B cell (primary cell): ENCODE results near the gene TUBGCP2. TPM values are rescaled to one million over a fixed set of nuclear protein-coding genes. Genes with fewer than 3 reads are reported as not detected.

Source experiments
- ATAC-seq: fragments of 200-7000 bp; cut with Tn5 transposase; one replicate; pipeline ENCODE4 v1.10.0; 2021; ENCODE audit warnings: low read depth, mild to moderate bottlenecking, moderate number of reproducible peaks, moderate library complexity
- CTCF ChIA-PET: fragments of 350-600 bp; sonication (Branson Sonifier 250); formaldehyde crosslinking; loops from one replicate; lab custom pipeline; 2021; ENCODE audit warnings: antibody characterized with exemption, inconsistent platforms; lab: Charles Lee
- POLR2A ChIA-PET: fragments of 350-600 bp; sonication (Branson Sonifier 250); formaldehyde crosslinking; loops from one replicate; lab custom pipeline; 2021; ENCODE audit warnings: antibody characterized with exemption; lab: Charles Lee
- DNase-seq: peaks from one replicate; pipeline ENCODE4 v3.0.0; 2013
- H2AFZ ChIP-seq: 2 replicates; pipeline ENCODE4 v1.6.1; 2012; ENCODE audit warnings: mild to moderate bottlenecking, low read depth, low read length; ENCODE audit not compliant: insufficient read depth, poor library complexity, severe bottlenecking
- H3K27ac ChIP-seq, 2 donors: 1 replicate in 1 of 2; 2 replicates in 1 of 2; pipeline ENCODE4 v1.5.1; 2012 to 2013; ENCODE audit warnings: low read length in 2 of 2, mild to moderate bottlenecking in 2 of 2, moderate library complexity in 1 of 2
- H3K27me3 ChIP-seq, 4 experiments: fragments of 200-600 bp in 1 of 4; sonication (generic) in 1 of 4; replicated peaks in 1 of 4; 1 replicate in 2 of 4; 2 replicates in 2 of 4; pipeline versions ENCODE4 v1.6.1 to v1.7.0; 2013 to 2016; ENCODE audit warnings: low read length in 3 of 4, mild to moderate bottlenecking in 2 of 4, mixed read lengths in 1 of 4, moderate library complexity in 1 of 4; ENCODE audit not compliant: insufficient read depth in 4 of 4, control insufficient read depth in 3 of 4; ENCODE audit errors: control extremely low read depth in 1 of 4
- H3K36me3 ChIP-seq, 2 experiments: replicated peaks in 1 of 2; 1 replicate in 1 of 2; 2 replicates in 1 of 2; pipeline versions ENCODE4 v1.6.1 to v1.7.1; 2013; ENCODE audit warnings: low read length in 1 of 2; ENCODE audit not compliant: insufficient read depth in 2 of 2, control insufficient read depth in 1 of 2; ENCODE audit errors: control extremely low read depth in 1 of 2, extremely low read depth in 1 of 2
- H3K4me1 ChIP-seq, 2 donors: fragments of 200-600 bp in 1 of 2; sonication (generic) in 1 of 2; 1 replicate in 1 of 2; 2 replicates in 1 of 2; pipeline versions ENCODE4 v1.5.1 to v1.6.1; 2013 to 2017; ENCODE audit warnings: low read length in 2 of 2; ENCODE audit not compliant: control insufficient read depth in 2 of 2, insufficient read depth in 2 of 2
- H3K4me2 ChIP-seq: replicated peaks from 2 replicates; pipeline ENCODE3; 2012; ENCODE audit warnings: mild to moderate bottlenecking, low read depth, low read length; ENCODE audit not compliant: poor library complexity, severe bottlenecking
- H3K4me3 ChIP-seq, 5 experiments: fragments of 200-600 bp in 1 of 5; sonication (generic) in 1 of 5; 1 replicate in 3 of 5; 2 replicates in 2 of 5; pipeline versions ENCODE4 v1.5.1 to v1.7.0; 2011 to 2016; ENCODE audit warnings: low read length in 4 of 5, mild to moderate bottlenecking in 4 of 5, low read depth in 2 of 5, control low read depth in 1 of 5, moderate library complexity in 1 of 5; ENCODE audit not compliant: insufficient read depth in 1 of 5; ENCODE audit errors: control extremely low read depth in 1 of 5, extremely low read depth in 1 of 5
- H3K79me2 ChIP-seq: fragments of 200-600 bp; sonication (generic); one replicate; pipeline ENCODE4 v1.6.0; 2016; ENCODE audit warnings: low read length; ENCODE audit not compliant: control insufficient read depth, insufficient read depth
- H3K9ac ChIP-seq: fragments of 200-600 bp; sonication (generic); 2 replicates; pipeline ENCODE4 v1.6.1; 2017; ENCODE audit warnings: mild to moderate bottlenecking, low read length, moderate library complexity
- H3K9me3 ChIP-seq, 3 donors: one replicate each; pipeline versions ENCODE4 v1.6.1 to v1.7.1; 2013; ENCODE audit warnings: low read length in 2 of 3; ENCODE audit not compliant: control insufficient read depth in 2 of 3, insufficient read depth in 1 of 3; ENCODE audit errors: control extremely low read depth in 1 of 3
- H4K20me1 ChIP-seq: 2 replicates; pipeline ENCODE4 v1.6.0; 2012; ENCODE audit warnings: mild to moderate bottlenecking, low read length; ENCODE audit not compliant: insufficient read depth, control insufficient read depth, poor library complexity, severe bottlenecking
- H3K27ac Mint-ChIP-seq: one replicate; pipeline ENCODE4 v1.8.0; 2021; ENCODE audit warnings: mixed read lengths
- H3K27me3 Mint-ChIP-seq: one replicate; pipeline ENCODE4 v1.8.0; 2021; ENCODE audit warnings: mixed read lengths
- H3K4me1 Mint-ChIP-seq: one replicate; pipeline ENCODE4 v1.8.0; 2021; ENCODE audit warnings: mixed read lengths
- H3K4me3 Mint-ChIP-seq: one replicate; pipeline ENCODE4 v1.8.0; 2021; ENCODE audit warnings: mixed read lengths
- H3K9me3 Mint-ChIP-seq: one replicate; pipeline ENCODE4 v1.8.0; 2022; ENCODE audit warnings: mixed read lengths; ENCODE audit not compliant: insufficient read depth
- EZH2 ChIP-seq: IDR thresholded peaks from 2 replicates; pipeline ENCODE4 v1.6.1; 2012; ENCODE audit warnings: borderline replicate concordance, low read depth, mild to moderate bottlenecking, moderate library complexity, low read length; ENCODE audit not compliant: insufficient read depth, poor library complexity, severe bottlenecking
- WGBS: methylation state at CpG from one replicate; pipeline ENCODE4 v1.1.5; 2013; ENCODE audit warnings: missing lambda C conversion rate; ENCODE audit not compliant: insufficient coverage; 5-methylcytosine and 5-hydroxymethylcytosine counted together
- intact Hi-C: fragments of 100-400 bp; cut with micrococcal nuclease; formaldehyde crosslinking; loops from one replicate; pipeline ENCODE4 v1.10.0; 2022
- polyA plus RNA-seq: library from polyadenylated mRNA; depleted of rRNA; stranded (reverse); fragments of >200 nt; gene quantifications from 2 replicates; pipeline ENCODE4 v1.2.3, GENCODE V29; 2012
- total RNA-seq, 2 donors: library from RNA; stranded (reverse); fragments of 120-200 nt in 1 of 2; gene quantifications; 1 replicate in 1 of 2; 2 replicates in 1 of 2; pipeline versions ENCODE4 v1.2.3 to v1.2.4, GENCODE V29; 2013 to 2022
- TF ChIP-seq, protein P1 (sequence below): fragments of 200-600 bp; IDR thresholded peaks from one replicate; pipeline ENCODE4 v1.8.0; 2022; ENCODE audit warnings: antibody characterized with exemption, mild to moderate bottlenecking

Gene TUBGCP2
- total and polyA plus RNA-seq, 2 donors (not counting 1 experiment from before 2014, with no cell fraction given), result 50.3 to 90.3 TPM

DNA sequence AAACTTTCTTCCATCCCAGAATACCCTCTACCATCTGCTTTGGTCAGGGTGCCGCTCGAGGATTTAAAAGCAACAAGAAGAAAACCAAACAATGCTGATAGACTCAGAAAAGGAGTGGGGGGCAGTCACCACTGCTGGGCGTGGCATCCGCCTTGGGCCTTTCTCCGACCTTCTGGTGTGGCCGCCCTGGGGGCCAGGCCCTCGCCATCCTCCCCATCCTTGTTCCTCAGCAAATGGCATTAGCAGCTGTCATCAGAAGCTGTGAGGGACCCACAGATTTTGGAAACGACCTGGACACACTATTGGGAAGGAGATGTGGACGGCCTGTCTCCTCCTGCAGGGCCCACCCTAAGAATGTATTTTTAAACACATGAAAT is 4.1 kb upstream of the TUBGCP2 start:
- Histone ChIP-seq H4K20me1 (peaks cover 12% of the 10 kb centered on the region), H3K27me3 (no peaks in the 10 kb centered on the region), H3K9me3 (peaks cover 0 to 10% (median 0%) of the 10 kb centered on the region in 3 donors), H3K4me2 (no peak overlapping the region), H3K27ac (no peak overlapping the region), H3K36me3 (peaks cover 0 to 31% of the 10 kb centered on the region in 2 experiments), H3K79me2 (peaks cover 9% of the 10 kb centered on the region), H3K4me3 (no peak overlapping the region), H2AFZ (no peak overlapping the region), H3K4me1 (peaks cover 4 to 14% of the 10 kb centered on the region in 2 donors), H3K9ac (no peak overlapping the region)
- peaks cover 15% of the 10 kb centered on the region for H3K4me1 Mint-ChIP-seq
- ChIA-PET POLR2A (no interaction called here), CTCF (interaction anchor here (4.2 kb wide), 1 partner anchor 16 kb away, joined by 21 read pairs; no protein-coding TSS in a partner anchor)
- TF ChIP-seq, protein P1, sequence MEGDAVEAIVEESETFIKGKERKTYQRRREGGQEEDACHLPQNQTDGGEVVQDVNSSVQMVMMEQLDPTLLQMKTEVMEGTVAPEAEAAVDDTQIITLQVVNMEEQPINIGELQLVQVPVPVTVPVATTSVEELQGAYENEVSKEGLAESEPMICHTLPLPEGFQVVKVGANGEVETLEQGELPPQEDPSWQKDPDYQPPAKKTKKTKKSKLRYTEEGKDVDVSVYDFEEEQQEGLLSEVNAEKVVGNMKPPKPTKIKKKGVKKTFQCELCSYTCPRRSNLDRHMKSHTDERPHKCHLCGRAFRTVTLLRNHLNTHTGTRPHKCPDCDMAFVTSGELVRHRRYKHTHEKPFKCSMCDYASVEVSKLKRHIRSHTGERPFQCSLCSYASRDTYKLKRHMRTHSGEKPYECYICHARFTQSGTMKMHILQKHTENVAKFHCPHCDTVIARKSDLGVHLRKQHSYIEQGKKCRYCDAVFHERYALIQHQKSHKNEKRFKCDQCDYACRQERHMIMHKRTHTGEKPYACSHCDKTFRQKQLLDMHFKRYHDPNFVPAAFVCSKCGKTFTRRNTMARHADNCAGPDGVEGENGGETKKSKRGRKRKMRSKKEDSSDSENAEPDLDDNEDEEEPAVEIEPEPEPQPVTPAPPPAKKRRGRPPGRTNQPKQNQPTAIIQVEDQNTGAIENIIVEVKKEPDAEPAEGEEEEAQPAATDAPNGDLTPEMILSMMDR, result no peak
- no peak for TF ChIP-seq EZH2
- DNase-seq, result no peak
- no peak overlapping the region for H3K4me3 Mint-ChIP-seq
- WGBS, result 96% methylated on average over 4 of the region's 9 CpGs
- peaks cover 2% of the 10 kb centered on the region for H3K9me3 Mint-ChIP-seq
- intact Hi-C loops, result loop anchor here (5.0 kb wide), 1 partner anchor 210 kb away; no protein-coding TSS in a partner anchor
- no peak for ATAC-seq
- no peak overlapping the region for H3K27ac Mint-ChIP-seq
- H3K27me3 Mint-ChIP-seq, result no peaks in the 10 kb centered on the region

DNA sequence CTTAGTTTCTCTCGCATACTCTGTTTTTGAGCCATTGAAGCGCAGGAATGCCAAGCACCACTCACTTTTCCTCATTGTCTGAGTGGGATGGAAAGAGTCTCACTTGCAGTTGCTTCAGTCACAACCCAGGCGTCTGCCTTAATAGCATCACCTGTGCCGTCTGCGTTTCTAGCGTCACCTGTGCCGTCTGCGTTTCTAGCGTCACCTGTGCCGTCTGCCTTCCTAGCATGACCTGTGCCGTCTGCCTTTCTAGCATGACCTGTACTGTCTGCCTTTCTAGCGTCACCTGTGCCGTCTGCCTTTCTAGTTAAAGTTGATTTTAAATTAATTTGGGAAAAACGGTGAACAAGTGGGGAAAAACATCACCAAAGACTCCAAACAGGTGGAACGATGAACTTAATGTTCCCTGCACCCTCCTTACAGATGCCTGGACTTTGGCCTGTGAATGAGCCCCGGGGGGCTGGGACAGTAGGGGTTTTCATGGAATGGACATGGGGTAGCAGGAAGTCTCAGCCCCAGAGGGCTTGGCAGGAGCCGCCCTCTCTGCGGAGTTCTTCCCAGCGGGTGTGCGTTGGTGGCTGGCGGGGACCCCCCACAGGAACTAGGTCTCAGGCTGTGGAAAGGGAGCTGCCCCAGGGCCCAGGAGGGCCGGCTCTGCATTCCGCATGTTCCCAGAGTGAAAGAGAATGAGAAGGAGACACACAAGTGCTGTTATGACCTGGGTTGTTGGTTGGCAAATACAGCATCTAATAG is 3.5 kb upstream of the TUBGCP2 start:
- Mint-ChIP-seq H3K27me3 (no peaks in the 10 kb centered on the region), H3K27ac (no peak overlapping the region), H3K4me1 (peaks cover 20% of the 10 kb centered on the region), H3K4me3 (no peak overlapping the region), H3K9me3 (peaks cover 2% of the 10 kb centered on the region)
- no peak overlapping the region for H3K27ac ChIP-seq
- ChIA-PET CTCF (interaction anchor here (1.0 to 4.2 kb wide), 2 partner anchors 16 to 17 kb away, joined by 3 to 21 read pairs; no protein-coding TSS in a partner anchor), POLR2A (no interaction called here)
- H3K27me3 ChIP-seq, result no peaks in the 10 kb centered on the region
- TF ChIP-seq, protein P1, result no peak
- no peak for TF ChIP-seq EZH2
- ATAC-seq (no peak), DNase-seq (no peak)
- H3K79me2 ChIP-seq, result peaks cover 14% of the 10 kb centered on the region
- intact Hi-C loops, result loop anchor here (5.0 kb wide), 1 partner anchor 210 kb away; no protein-coding TSS in a partner anchor
- H4K20me1 ChIP-seq, result peaks cover 18% of the 10 kb centered on the region
- H3K36me3 ChIP-seq, result peaks cover 0 to 31% of the 10 kb centered on the region in 2 experiments
- WGBS, result over 99% methylated on average over 16 of the region's 23 CpGs
- H3K9ac ChIP-seq, result no peak overlapping the region
- H3K4me2 ChIP-seq, result no peak overlapping the region
- H2AFZ ChIP-seq, result no peak overlapping the region
- peaks cover 0 to 10% (median 0%) of the 10 kb centered on the region in 3 donors for H3K9me3 ChIP-seq
- H3K4me3 ChIP-seq, result no peak overlapping the region
- peaks cover 9 to 20% of the 10 kb centered on the region in 2 donors for H3K4me1 ChIP-seq
